ENCODE results near the gene MIOS.

DNA sequence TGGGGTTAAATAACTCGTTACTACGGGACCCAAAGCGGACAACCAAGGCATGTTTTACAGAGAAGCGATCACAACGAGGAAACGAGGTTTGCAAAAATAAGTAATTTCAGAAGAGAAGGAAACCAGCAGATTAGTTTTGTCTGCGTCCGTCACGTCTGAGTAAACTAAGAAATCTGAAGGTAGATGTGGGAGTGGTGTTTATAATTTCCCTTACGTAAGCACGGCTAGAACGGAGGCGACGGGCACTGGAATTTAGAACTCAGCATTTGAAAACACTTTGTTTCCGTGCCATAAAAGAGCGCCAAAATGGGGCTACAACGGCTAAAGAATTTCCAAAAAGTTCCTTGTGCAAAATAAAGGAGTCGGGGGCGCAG, 73.2 kb downstream of the MIOS start:
- no peak for TF ChIP-seq CTCF (IDR thresholded peaks at IDR 0.05)
- TF ChIP-seq POLR2A (IDR thresholded peaks at IDR 0.05) = no peak
